HG03432 (cell line): ENCODE data around the gene ISCA1.

ENCODE experiments used
- ATAC-seq: cut with Tn5 transposase; IDR thresholded peaks from one replicate; pipeline ENCODE4 v1.9.1; 2021; ENCODE audit warnings: mild to moderate bottlenecking, moderate library complexity; ENCODE audit not compliant: unreplicated experiment

Gene ISCA1

GRCh38 chr9:86238861-86239770 lies 43.2 kb downstream of the ISCA1 start:
- ATAC-seq, result no peak

GRCh38 chr9:86230858-86231257 lies 51.5 kb downstream of the ISCA1 start:
- no peak for ATAC-seq

GRCh38 chr9:86222667-86223066 lies 59.7 kb downstream of the ISCA1 start:
- no peak for ATAC-seq

- ATAC-seq, result no peak
Observed at GRCh38 chr9:86219606-86220005, 62.7 kb downstream of the ISCA1 start.

GRCh38 chr9:86217076-86217755 lies 65.1 kb downstream of the ISCA1 start:
- no peak for ATAC-seq
